K562 (cell line): ENCODE data around the gene DYNC1H1. TPM values are rescaled to one million over a fixed set of nuclear protein-coding genes. Genes with fewer than 3 reads are reported as not detected.

Experiments used
- ATAC-seq: fragments of 200-7000 bp; cut with Tn5 transposase; 3 replicates; pipeline ENCODE4 v1.9.1; 2020; ENCODE audit warnings: moderate library complexity
- BruUV-seq: library from RNA; stranded (reverse); fragments of 400-500 nt; replicated peaks from 2 replicates; lab custom pipeline; 2021; lab: Mats Ljungman, UMichigan
- CTCF ChIA-PET: fragments of 300-600 bp; formaldehyde crosslinking; extraction: SDS; loops from one replicate; lab custom pipeline; 2021; ENCODE audit warnings: low intra/inter-chr PET ratio; lab: Yijun Ruan, JAX
- POLR2A ChIA-PET: fragments of 300-600, 350-650 bp; sonication (Branson Sonifier 250); formaldehyde crosslinking; extraction: SDS; loops from one replicate; lab custom pipeline; 2021; ENCODE audit warnings: antibody characterized with exemption, inconsistent platforms; lab: Yijun Ruan, JAX
- DNase-seq, 4 experiments: peaks; one replicate each; pipeline versions ENCODE4 v3.0.0 to v3.0.0-alpha.2; 2011 to 2018; ENCODE audit warnings: low spot score in 3 of 4, mixed read lengths in 3 of 4; ENCODE audit errors: extremely low read depth in 1 of 4
- FAIRE-seq: peaks from 2 replicates; lab custom pipeline; 2011; peaks lifted over from hg19 to GRCh38; lab: Jason Lieb, UNC
- H2AFZ ChIP-seq: 2 replicates; pipeline ENCODE4 v1.6.0; 2011; ENCODE audit warnings: low read depth, low read length, control low read depth, inconsistent platforms
- H3K27ac ChIP-seq: fragments of 200-600 bp; 3 replicates; pipeline ENCODE4 v1.8.0; 2011; ENCODE audit warnings: low read depth, mild to moderate bottlenecking, control low read depth, inconsistent platforms, low read length, moderate library complexity, mixed read lengths; ENCODE audit errors: extremely low read depth
- H3K27me3 ChIP-seq, 2 experiments: fragments of 300-600 bp in 1 of 2; 2 replicates in 1 of 2; 3 replicates in 1 of 2; pipeline versions ENCODE4 v1.6.0 to v1.8.0; 2011; ENCODE audit warnings: inconsistent platforms in 2 of 2, low read length in 2 of 2, mild to moderate bottlenecking in 1 of 2, mixed read lengths in 1 of 2, moderate library complexity in 1 of 2; ENCODE audit not compliant: control insufficient read depth in 2 of 2, insufficient read depth in 2 of 2
- H3K36me3 ChIP-seq: fragments of 300-600 bp; 3 replicates; pipeline ENCODE4 v1.8.0; 2011; ENCODE audit warnings: mild to moderate bottlenecking, low read length, inconsistent platforms; ENCODE audit not compliant: control insufficient read depth, insufficient read depth
- H3K4me1 ChIP-seq, 2 experiments: fragments of 200-600 bp in 1 of 2; replicated peaks in 1 of 2; 2 replicates in 1 of 2; 3 replicates in 1 of 2; pipeline versions ENCODE4 v1.5.1 to v1.8.0; 2011; ENCODE audit warnings: inconsistent platforms in 2 of 2, low read length in 2 of 2, mild to moderate bottlenecking in 1 of 2, mixed read lengths in 1 of 2, moderate library complexity in 1 of 2; ENCODE audit not compliant: control insufficient read depth in 2 of 2, insufficient read depth in 2 of 2
- H3K4me2 ChIP-seq: 2 replicates; pipeline ENCODE4 v1.6.1; 2011; ENCODE audit warnings: low read length, control low read depth, inconsistent platforms, mixed read lengths; ENCODE audit not compliant: insufficient read depth
- H3K4me3 ChIP-seq: fragments of 200-600 bp; sonication (generic), shearing (Covaris generic); 2 replicates; pipeline ENCODE4 v1.5.1; 2016; ENCODE audit warnings: control low read depth, inconsistent platforms
- H3K79me2 ChIP-seq: fragments of 200-600 bp; 3 replicates; pipeline ENCODE4 v1.8.0; 2011; ENCODE audit warnings: low read length, inconsistent platforms; ENCODE audit not compliant: control insufficient read depth, insufficient read depth
- H3K9ac ChIP-seq, 2 experiments: 2 replicates each; pipeline versions ENCODE4 v1.6.0 to v1.6.1; 2011; ENCODE audit warnings: low read depth in 2 of 2, low read length in 2 of 2, control low read depth in 1 of 2, inconsistent platforms in 1 of 2, mild to moderate bottlenecking in 1 of 2, mixed read lengths in 1 of 2; ENCODE audit not compliant: insufficient read depth in 1 of 2
- H3K9me1 ChIP-seq: one replicate; pipeline ENCODE4 v1.6.0; 2011; ENCODE audit warnings: inconsistent platforms, mild to moderate bottlenecking, low read length, moderate library complexity; ENCODE audit not compliant: control insufficient read depth, insufficient read depth
- H3K9me3 ChIP-seq: replicated peaks from 2 replicates; pipeline ENCODE4 v1.5.1; 2011; ENCODE audit warnings: low read depth, low read length, inconsistent platforms; ENCODE audit not compliant: control insufficient read depth, insufficient read depth
- H4K20me1 ChIP-seq: replicated peaks from 2 replicates; pipeline ENCODE4 v1.6.1; 2011; ENCODE audit warnings: low read length, inconsistent platforms, mixed read lengths; ENCODE audit not compliant: control insufficient read depth, insufficient read depth
- ATF1 ChIP-seq, 2 experiments: fragments of 450-650 bp in 1 of 2; IDR thresholded peaks; 2 replicates each; pipeline ENCODE4 v1.6.1; 2016; ENCODE audit warnings: missing compliant biosample characterization in 1 of 2, missing genetic modification characterization in 1 of 2
- MTF1 ChIP-seq: fragments of 250-450 bp; sonication (Bioruptor Pico); IDR thresholded peaks from 2 replicates; pipeline ENCODE4 v1.9.0; 2021; ENCODE audit warnings: moderate library complexity, mild to moderate bottlenecking, inconsistent platforms, borderline replicate concordance
- NCOA1 ChIP-seq: fragments of 450-650 bp; IDR thresholded peaks from 2 replicates; pipeline ENCODE4 v1.6.1; 2016; ENCODE audit warnings: low read depth
- RB1 ChIP-seq: fragments of 450-650 bp; IDR thresholded peaks from 2 replicates; pipeline ENCODE4 v1.6.1; 2017; ENCODE audit warnings: low read depth, mild to moderate bottlenecking
- TBL1XR1 ChIP-seq, 2 experiments: IDR thresholded peaks; 2 replicates each; pipeline ENCODE4 v1.6.1; 2012; ENCODE audit warnings: improper control_type of control experiment in 2 of 2, low read length in 2 of 2, mild to moderate bottlenecking in 1 of 2
- ZNF280A ChIP-seq: fragments of 450-650 bp; IDR thresholded peaks from 2 replicates; pipeline ENCODE4 v1.6.1; 2018; ENCODE audit warnings: mild to moderate bottlenecking, low read depth; ENCODE audit not compliant: partially characterized antibody
- WGBS: fragments of 100-300 bp; shearing (Covaris generic); methylation state at CpG from one replicate; pipeline ENCODE4 v1.1.6; 2016; ENCODE audit warnings: low coverage, mixed read lengths; ENCODE audit not compliant: insufficient coverage; ENCODE audit errors: missing lambda C conversion rate; 5-methylcytosine and 5-hydroxymethylcytosine counted together
- in situ Hi-C: fragments of 300-500 bp; cut with MboI; formaldehyde crosslinking; loops from 4 replicates; pipeline ENCODE4 v1.15.0; 2018; ENCODE audit warnings: inconsistent platforms, mixed read lengths
- intact Hi-C: fragments of 100-400 bp; cut with micrococcal nuclease; formaldehyde crosslinking; loops from 2 replicates; pipeline ENCODE4 v1.14.2; 2022
- polyA plus RNA-seq, 8 experiments: library from polyadenylated mRNA; depleted of rRNA in 4 of 8; stranded (reverse) in 5 of 8; unstranded in 3 of 8; fragments of >200 nt; fragmentation: Nextera tagmentation in 2 of 8; fragmentation: Illumina TruSeq in 1 of 8; extraction: Ambion mirVana in 2 of 8; extraction: Trizol in 1 of 8; gene quantifications; 2 replicates each; pipeline versions ENCODE4 v1.2.1 to v1.2.3, GENCODE V29; 2011 to 2014; ENCODE audit warnings: inconsistent platforms in 1 of 8, missing spikeins in 1 of 8
- total RNA-seq, 7 experiments: library from RNA; depleted of rRNA in 6 of 7; stranded (reverse); fragments of >200 nt in 6 of 7; fragmentation: Illumina TruSeq in 2 of 7; extraction: Trizol in 2 of 7; gene quantifications; 2 replicates each; pipeline versions ENCODE4 v1.2.1 to v1.2.3, GENCODE V29; 2011 to 2021; ENCODE audit warnings: low replicate concordance in 1 of 7

The DYNC1H1 gene
- total and polyA plus RNA-seq, 9 of the 15 experiments (the other 6 are each of a cell fraction or from before 2014, with no cell fraction given), result 31.9 to 335 (median 115) TPM

DNA sequence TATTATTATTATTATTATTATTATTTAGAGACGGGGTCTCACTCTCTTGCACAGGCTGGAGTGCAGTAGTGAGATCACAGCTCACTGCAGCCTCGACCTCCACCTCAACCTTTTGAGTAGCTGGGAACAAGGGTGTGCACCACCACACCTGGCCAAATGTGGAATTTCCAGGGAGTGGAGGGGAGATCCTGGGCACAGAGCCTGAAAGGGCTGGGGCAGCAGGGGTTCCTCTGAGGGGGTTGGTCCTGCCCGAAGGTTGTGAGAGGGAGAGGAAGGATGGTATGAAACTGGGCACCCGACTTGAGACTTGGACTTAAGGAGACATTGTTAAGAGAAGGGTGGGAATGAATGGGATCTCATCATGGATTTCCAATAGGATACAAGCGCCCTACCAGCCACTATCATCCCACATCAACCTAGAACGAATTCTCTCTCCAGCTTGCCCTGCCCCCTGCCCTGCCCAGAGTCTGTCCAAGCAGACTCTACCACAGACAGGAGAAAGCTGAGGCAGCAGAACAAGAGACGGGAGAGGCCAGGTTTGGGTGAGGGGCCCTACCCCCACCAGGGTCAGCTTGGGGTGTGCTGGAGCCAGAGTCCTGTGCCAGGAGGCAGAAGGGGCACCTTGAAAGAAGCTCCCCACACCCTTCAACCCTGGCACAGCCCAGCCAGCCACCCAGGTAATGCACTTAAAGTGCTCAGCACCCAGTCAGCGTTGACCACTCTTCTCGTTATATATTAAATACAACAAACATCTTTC lies 2.4 kb upstream of the DYNC1H1 start:
- no peaks in the 10 kb centered on the region for H3K9me3 ChIP-seq
- 53% methylated on average over 8 of the region's 9 CpGs for WGBS
- H3K9me1 ChIP-seq, result no peaks in the 10 kb centered on the region
- H3K27ac ChIP-seq, result no peak overlapping the region; the same call in 2 of the 3 replicates
- BruUV-seq, result no TSS peak
- in situ Hi-C loops, result loop anchor here (5.0 kb wide), 1 partner anchor 355 kb away; the partner anchor contains the start of gene ZNF839
- ChIA-PET CTCF (interaction anchor here (0.9 to 1.0 kb wide), 2 partner anchors 85 to 254 kb away, joined by 4 to 5 read pairs; no protein-coding TSS in a partner anchor), POLR2A (no interaction called here)
- H3K4me1 ChIP-seq, result peaks cover 37 to 42% of the 10 kb centered on the region in 2 experiments
- intact Hi-C loops, result loop anchor here (1.0 to 10.0 kb wide), 5 partner anchors 85 to 543 kb away; partner anchors contain the start of genes ANKRD9 and ZNF839
- H3K4me3 ChIP-seq, result no peak overlapping the region
- H4K20me1 ChIP-seq, result no peaks in the 10 kb centered on the region
- no peaks in the 10 kb centered on the region for H3K27me3 ChIP-seq
- H3K9ac ChIP-seq, result peak overlapping the region in 1 of 2 experiments; percentile 31; a peak in 1 of 4 replicates
- TF ChIP-seq MTF1 (CRISPR knock-in tag), result no peak
- no peak for TF ChIP-seq ZNF280A
- no peak for TF ChIP-seq TBL1XR1 (IDR thresholded peaks at IDR 0.05; ENCODE audit: low read length in 2 of 2)
- no peak for TF ChIP-seq NCOA1
- TF ChIP-seq RB1, result no peak
- no peak for TF ChIP-seq ATF1 (CRISPR knock-in tag; IDR thresholded peaks at IDR 0.05)
- TF ChIP-seq ATF1 (tag; IDR thresholded peaks at IDR 0.05), result no peak
- H2AFZ ChIP-seq, result peak overlapping the region; percentile 85; the same call in 1 of the 2 replicates
- ATAC-seq, result no peak
- no peak for DNase-seq
- H3K4me2 ChIP-seq, result peak overlapping the region; percentile 60; the same call in 1 of the 2 replicates
- FAIRE-seq, result no peak
- peaks cover 26% of the 10 kb centered on the region for H3K79me2 ChIP-seq
- 0 out of 3 replicates have a peak, but pooled peaks cover 4% of the 10 kb centered on the region for H3K36me3 ChIP-seq
